ENCODE data around the gene RAB40A.

Gene RAB40A, protein sequence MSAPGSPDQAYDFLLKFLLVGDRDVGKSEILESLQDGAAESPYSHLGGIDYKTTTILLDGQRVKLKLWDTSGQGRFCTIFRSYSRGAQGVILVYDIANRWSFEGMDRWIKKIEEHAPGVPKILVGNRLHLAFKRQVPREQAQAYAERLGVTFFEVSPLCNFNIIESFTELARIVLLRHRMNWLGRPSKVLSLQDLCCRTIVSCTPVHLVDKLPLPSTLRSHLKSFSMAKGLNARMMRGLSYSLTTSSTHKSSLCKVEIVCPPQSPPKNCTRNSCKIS

GRCh38 chrX:103519389-103519788, at the start of gene RAB40A:
Gene RAB40A, minus strand, starts transcription at chrX:103519489. Its CDS starts 18,733 bp downstream, at chrX:103500756.
- DNase-seq, result no peak

DNA sequence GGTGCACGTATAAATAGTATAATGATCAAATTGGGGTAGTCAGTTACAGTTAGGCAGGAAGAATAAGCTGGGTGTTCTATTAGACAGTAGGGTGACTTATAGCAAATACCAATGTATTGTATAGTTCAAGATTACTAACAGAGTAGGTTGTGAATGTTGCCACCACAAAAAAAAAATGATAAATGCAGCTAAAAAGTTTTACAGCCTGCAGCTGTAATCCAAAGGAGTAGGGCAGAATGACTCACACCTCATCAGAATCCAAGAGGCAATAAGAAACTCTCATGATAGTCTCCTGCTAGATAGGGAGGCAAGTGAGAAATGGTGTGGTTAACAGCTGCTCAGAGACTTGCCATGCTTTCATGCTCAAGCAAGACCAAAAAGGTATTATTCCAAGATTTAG, 46.5 kb upstream of the RAB40A start:
- no peak for DNase-seq

GRCh38 chrX:103565197-103565596, 45.9 kb upstream of the RAB40A start:
- DNase-seq, result no peak

GRCh38 chrX:103562801-103563200, 43.5 kb upstream of the RAB40A start:
- DNase-seq, result no peak

- DNase-seq, result no peak
These were observed 41.0 kb upstream of the RAB40A start for GRCh38 chrX:103560256-103560655.

GRCh38 chrX:103556963-103557612, 37.8 kb upstream of the RAB40A start:
- DNase-seq, result peak; percentile 1

DNA sequence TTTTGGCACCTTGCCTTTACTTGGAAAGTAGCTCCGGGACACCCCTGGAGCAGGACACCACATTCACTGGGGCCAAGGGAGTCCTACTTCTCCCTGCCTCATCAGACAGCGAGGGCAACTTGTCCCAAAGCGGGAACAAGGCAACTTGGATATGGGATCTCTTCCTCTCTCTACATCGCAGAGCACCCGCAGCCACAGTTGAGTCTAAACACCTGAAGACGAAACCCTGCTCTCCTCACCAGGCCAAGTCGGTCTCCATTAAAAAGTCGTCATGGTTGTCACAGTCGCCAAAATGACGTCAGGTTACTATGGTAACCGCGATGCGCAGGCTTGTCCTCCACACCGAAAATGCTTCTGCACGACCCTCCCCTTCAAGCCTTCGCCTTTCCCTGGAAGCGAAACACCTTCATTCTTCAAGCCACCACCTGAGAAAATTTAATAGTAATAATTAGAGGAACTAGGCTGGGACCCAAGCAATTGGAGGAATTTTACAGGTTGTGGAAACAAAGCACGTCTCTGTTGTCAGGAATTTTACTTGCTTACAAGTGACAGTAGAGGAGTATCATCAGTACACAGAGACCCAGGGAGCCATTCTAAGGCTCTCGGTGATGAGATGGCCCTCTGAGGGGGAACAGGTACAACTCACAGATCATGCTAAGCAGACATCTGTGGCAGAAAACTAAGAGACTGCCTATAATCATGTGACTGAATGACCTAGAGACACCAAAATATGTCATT, 35.6 kb upstream of the RAB40A start:
- DNase-seq, result no peak

GRCh38 chrX:103552236-103552635, 32.9 kb upstream of the RAB40A start:
- no peak for DNase-seq

DNA sequence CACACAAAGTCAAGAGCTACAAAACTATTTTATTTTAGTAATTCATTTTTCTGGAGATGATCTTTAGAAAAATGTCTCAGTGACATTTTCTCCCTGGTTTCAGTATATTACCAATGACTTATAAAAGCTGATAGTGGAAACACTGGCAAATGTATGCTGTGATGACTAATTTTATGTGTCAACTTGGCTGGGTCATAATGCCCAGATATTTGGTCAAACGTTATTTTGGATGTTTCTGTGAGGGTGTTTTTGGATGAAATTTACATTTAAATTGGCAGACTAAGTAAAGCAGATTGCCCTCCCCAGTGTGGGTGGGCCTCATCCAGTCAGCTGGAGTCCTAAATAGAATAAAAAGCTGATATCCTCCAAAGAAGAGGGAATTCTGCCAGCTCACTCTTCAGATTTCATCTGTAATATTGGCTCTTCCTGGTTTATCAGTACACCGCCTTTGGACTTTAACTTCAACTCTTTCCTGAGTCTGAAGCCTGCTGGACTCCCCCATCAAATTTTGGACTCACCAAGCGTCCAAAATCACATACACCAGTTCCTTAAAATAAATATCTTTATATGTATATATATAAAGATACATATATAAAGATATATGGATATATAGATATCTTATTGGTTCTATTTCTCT, 31.2 kb upstream of the RAB40A start:
- DNase-seq, result no peak

GRCh38 chrX:103549916-103550315, 30.6 kb upstream of the RAB40A start:
- DNase-seq, result no peak

DNA sequence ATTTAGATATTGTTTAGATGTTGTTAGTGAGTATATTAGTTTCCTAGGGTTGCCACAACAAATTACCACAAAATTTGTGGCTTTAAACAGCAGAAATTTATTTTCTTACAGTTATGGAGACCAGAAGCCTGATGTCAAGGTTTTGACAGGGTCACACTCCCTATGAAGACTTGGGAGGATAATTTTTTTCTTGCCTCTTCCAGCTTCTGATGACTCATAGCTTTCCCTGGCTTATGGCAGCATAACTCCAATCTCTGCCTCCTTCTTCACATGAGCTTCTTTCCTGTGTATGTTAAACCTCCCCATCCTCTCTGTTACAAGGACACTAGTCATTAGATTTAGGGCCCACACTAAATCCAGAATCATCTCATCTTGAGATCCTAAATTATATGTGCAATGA, 20.9 kb upstream of the RAB40A start:
- no peak for DNase-seq

DNA sequence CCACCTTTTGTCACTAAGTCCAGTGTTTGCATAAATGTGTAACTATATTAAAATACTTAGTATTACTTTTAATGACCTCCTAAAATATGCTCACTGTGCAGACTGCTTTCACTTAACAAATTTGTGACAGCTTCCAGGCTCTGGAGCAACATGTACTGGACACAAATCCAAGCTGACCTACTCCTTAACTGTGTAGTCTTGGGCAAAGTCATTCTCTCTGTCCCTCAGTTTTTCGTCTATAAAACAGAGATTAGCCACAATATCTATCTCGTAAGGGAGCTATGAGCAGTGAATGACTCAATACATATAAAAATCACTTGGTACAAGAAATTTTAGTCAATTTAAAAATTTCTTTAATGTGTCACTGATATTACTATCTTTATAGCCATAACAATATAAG, 20.4 kb upstream of the RAB40A start:
- DNase-seq, result no peak

DNA sequence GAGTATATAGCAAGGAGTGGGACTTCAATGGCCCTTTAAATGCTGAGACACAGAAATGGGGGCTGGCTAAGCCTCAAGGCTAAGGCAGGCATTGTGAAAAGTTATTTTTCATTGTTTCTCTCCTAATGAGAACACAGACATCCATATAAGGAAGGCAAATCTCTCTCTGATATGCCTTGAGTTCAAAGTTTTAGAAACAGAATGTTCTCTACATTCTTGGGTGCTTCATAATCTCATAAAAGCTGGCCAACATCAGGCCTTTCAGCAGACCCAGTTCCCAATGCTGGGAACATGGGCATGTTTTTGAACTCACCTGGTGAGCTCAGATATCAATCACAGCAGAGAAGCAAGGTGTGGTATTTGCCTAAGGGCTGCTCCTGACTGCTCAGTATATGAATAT, 19.4 kb upstream of the RAB40A start:
- DNase-seq, result no peak

GRCh38 chrX:103537871-103538387, 18.6 kb upstream of the RAB40A start:
- no peak for DNase-seq

DNA sequence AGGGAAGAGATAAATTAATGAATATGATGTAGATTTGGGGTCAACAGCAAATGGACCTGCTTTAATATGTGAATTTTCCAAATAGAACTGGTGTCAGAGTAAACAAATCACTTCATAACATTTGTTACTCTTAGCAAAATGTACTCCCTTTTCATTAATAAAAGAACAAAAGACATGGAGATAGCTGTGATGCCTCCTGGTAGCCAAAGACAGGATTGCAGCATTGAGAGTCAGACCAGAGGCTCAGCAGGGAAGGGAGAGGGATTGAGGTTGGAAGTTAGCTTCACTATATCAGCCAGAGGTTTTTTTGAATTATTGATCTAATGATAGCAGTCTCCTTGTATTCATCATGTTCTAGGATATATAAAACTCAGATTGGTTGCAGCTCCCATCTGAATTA, 17.4 kb upstream of the RAB40A start:
- DNase-seq, result no peak

- DNase-seq, result no peak
These were observed 16.8 kb upstream of the RAB40A start for GRCh38 chrX:103536071-103536470.

DNA sequence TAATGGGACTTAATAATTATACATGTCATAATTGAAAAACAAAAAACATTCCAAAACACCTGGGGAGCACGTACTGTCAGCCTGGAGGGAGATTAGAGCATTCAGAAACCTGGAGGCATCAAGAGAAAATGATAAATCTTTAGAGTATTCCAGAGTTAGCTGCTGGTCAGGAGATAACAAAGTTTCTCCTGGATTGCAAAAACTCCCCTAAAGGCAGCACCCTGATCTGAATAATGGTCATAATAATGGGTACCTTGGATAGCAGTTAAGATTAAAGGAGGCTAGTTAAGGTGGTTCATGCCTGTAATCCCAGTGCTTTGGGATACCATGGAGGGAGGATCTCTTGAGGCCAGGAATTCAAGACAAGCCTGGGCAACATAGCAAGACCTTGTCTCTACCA, 15.9 kb upstream of the RAB40A start:
- no peak for DNase-seq

DNA sequence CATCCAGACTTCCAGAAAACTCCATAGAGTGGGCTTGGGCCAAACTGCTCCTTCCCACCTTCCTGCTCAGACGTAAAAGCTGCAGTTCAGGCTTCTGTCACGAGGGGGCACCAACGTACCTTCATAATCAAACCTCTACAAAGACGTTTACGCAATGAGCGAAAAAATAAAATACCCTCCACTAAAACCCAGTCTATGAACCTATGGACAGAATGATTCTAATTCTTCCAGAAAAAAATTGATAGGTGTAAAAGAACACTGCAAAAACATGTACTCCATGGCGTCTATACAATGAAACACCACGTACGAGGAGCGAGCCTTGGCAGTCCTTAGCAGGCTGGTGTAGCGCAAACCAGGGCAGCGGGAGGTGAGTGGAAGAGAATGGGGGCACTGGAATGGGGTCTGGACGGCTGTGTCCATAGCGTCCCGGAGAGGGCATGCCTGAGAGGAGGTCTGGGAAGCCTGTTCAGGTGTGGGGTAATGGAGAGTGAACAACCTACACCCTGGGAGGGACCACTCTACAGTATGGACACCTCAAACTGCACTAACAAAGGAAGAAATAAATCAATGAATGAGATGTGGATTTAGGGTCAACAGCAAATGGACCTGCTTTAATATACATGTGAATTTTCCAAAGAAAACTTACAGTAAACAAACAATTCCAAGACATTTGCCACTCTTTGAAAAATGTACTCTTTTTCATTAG, 14.4 kb upstream of the RAB40A start:
- peak; percentile 60 for DNase-seq

- no peak for DNase-seq
These were observed 11.7 kb upstream of the RAB40A start for GRCh38 chrX:103531002-103531401.

DNA sequence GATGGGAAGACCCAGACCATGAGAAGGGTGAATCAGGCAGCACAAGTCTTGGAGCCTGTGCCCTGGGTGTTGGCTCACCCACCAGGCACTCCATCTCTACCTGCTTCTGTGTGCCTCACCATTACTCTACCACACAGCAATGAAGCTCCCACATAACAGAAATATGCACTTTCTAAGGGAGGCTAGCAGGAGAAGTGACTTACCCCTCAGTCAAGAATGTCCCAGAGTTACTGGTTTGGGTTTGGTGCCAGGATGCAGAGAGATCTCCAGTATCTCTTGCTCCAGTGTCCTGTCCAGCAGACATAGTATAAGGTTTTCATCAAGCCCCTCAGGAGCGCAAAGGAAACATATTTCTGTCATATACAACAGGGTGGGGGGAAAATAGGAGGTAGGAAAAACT, 11.3 kb upstream of the RAB40A start:
- no peak for DNase-seq

DNA sequence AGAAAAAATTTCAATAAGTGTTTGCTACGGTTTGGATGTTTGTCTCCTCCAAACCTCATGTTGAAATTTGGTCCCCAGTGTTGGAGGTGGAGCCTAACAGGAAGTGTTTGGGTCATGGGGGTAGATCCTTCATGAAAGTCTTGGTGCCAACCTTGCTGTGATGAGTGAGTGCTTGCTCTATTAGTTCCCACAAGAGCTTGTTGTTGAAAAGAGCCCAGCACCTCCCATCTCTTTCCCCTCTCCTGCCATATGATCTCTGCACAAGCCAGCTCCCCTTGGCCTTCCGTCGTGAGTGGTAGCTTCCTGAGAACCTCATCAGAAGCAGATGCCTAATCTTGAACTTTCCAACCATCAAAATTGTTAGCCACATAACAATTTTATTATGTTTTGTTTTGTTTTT, 10.3 kb upstream of the RAB40A start:
- no peak for DNase-seq

- no peak for DNase-seq
These were observed 5.5 kb upstream of the RAB40A start for GRCh38 chrX:103524747-103525146.

GRCh38 chrX:103523605-103524004, 4.3 kb upstream of the RAB40A start:
- no peak for DNase-seq

All from NCI-H69 (cell line).